ENCODE data around the gene KREMEN2.

Gene KREMEN2

GRCh38 chr16:2969545-2970521, 5.8 kb downstream of the KREMEN2 start:
- in situ Hi-C loops (cut with MboI; ENCODE audit: low sequenced_read_pairs, unreplicated experiment): no loop called here
- DNase-seq (ENCODE audit: low spot score): peak; percentile 92
- TF ChIP-seq, protein P1, sequence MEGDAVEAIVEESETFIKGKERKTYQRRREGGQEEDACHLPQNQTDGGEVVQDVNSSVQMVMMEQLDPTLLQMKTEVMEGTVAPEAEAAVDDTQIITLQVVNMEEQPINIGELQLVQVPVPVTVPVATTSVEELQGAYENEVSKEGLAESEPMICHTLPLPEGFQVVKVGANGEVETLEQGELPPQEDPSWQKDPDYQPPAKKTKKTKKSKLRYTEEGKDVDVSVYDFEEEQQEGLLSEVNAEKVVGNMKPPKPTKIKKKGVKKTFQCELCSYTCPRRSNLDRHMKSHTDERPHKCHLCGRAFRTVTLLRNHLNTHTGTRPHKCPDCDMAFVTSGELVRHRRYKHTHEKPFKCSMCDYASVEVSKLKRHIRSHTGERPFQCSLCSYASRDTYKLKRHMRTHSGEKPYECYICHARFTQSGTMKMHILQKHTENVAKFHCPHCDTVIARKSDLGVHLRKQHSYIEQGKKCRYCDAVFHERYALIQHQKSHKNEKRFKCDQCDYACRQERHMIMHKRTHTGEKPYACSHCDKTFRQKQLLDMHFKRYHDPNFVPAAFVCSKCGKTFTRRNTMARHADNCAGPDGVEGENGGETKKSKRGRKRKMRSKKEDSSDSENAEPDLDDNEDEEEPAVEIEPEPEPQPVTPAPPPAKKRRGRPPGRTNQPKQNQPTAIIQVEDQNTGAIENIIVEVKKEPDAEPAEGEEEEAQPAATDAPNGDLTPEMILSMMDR (IDR thresholded peaks at IDR 0.05; ENCODE audit: borderline replicate concordance, control extremely low read depth, extremely low read depth, insufficient read depth, missing control alignments): peak; percentile 62

- TF ChIP-seq, protein P1 (IDR thresholded peaks at IDR 0.05; ENCODE audit: borderline replicate concordance, control extremely low read depth, extremely low read depth, insufficient read depth, missing control alignments): no peak
- DNase-seq (ENCODE audit: low spot score): no peak
- in situ Hi-C loops (cut with MboI; ENCODE audit: low sequenced_read_pairs, unreplicated experiment): no loop called here
Observed at GRCh38 chr16:2970563-2970962, 6.5 kb downstream of the KREMEN2 start.

DNA sequence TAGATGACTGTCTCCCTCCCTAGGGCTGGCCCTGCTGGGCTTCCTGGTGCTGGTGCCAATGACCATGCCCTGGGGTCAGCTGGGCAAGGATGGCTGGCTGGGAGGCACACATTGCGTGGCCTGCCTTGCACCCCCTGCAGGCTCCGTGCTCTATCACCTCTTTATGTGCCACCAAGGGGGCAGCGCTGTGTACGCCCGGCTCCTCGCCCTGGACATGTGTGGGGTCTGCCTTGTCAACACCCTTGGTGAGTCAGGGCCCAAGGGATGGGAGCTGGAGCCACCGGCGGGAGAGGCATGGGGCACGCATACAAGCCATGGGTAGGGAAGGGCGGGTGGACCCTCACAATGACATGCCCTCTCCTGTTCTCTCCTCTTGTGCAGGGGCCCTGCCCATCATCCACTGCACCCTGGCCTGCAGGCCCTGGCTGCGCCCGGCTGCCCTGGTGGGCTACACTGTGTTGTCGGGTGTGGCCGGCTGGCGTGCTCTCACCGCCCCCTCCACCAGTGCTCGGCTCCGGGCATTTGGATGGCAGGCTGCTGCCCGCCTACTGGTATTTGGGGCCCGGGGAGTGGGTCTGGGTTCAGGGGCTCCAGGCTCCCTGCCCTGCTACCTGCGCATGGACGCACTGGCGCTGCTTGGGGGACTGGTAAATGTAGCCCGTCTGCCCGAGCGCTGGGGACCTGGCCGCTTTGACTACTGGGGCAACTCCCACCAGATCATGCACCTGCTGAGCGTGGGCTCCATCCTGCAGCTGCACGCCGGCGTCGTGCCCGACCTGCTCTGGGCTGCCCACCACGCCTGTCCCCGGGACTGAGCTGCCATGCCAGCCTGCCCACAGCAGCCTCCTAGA, 7.3 kb downstream of the KREMEN2 start:
- in situ Hi-C loops (cut with MboI; ENCODE audit: low sequenced_read_pairs, unreplicated experiment): no loop called here
- TF ChIP-seq, protein P1 (IDR thresholded peaks at IDR 0.05; ENCODE audit: borderline replicate concordance, control extremely low read depth, extremely low read depth, insufficient read depth, missing control alignments): no peak
- no peak for DNase-seq (ENCODE audit: low spot score)

GRCh38 chr16:2971985-2972784, 8.1 kb downstream of the KREMEN2 start:
- in situ Hi-C loops (cut with MboI; ENCODE audit: low sequenced_read_pairs, unreplicated experiment): no loop called here
- TF ChIP-seq, protein P1 (IDR thresholded peaks at IDR 0.05; ENCODE audit: borderline replicate concordance, control extremely low read depth, extremely low read depth, insufficient read depth, missing control alignments): no peak
- DNase-seq (ENCODE audit: low spot score): no peak

- TF ChIP-seq, protein P1 (IDR thresholded peaks at IDR 0.05; ENCODE audit: borderline replicate concordance, control extremely low read depth, extremely low read depth, insufficient read depth, missing control alignments): no peak
- no peak for DNase-seq (ENCODE audit: low spot score)
- in situ Hi-C loops (cut with MboI; ENCODE audit: low sequenced_read_pairs, unreplicated experiment): no loop called here
Observed at GRCh38 chr16:2973093-2973492, 9.0 kb downstream of the KREMEN2 start.
